ENCODE measurements around the gene SLC18A2. TPM values are rescaled to one million over a fixed set of nuclear protein-coding genes. Genes with fewer than 3 reads are reported as not detected.

The SLC18A2 gene
- total RNA-seq, 3 donors from 2014 or later (not counting 1 experiment from before 2014, with no cell fraction given), result 0.21 to 8.0 (median 0.36) TPM

- H3K27ac Mint-ChIP-seq, result no peak overlapping the region
- TF ChIP-seq CTCF (IDR thresholded peaks at IDR 0.05), result no peak
- WGBS (ENCODE audit: insufficient coverage), result 13% methylated on average over 22 of the region's 22 CpGs
- no peaks in the 10 kb centered on the region for H3K36me3 Mint-ChIP-seq
- Histone ChIP-seq H3K4me3 (ENCODE audit: low read length) (peak overlapping the region; percentile 44), H3K27me3 (ENCODE audit: control insufficient read depth, insufficient read depth, low read length) (peaks cover 14% of the 10 kb centered on the region), H3K27ac (ENCODE audit: low read length) (no peak overlapping the region), H3K9me3 (ENCODE audit: control insufficient read depth, insufficient read depth, low read length) (no peaks in the 10 kb centered on the region), H3K4me1 (ENCODE audit: control insufficient read depth, insufficient read depth, low read length) (peaks cover 14% of the 10 kb centered on the region), H3K36me3 (ENCODE audit: control insufficient read depth, insufficient read depth, low read length) (no peaks in the 10 kb centered on the region)
- peak overlapping the region; percentile 81 for H3K4me3 Mint-ChIP-seq
- intact Hi-C loops (cut with micrococcal nuclease), result loop anchor here (2.0 to 10.0 kb wide), 3 partner anchors 105 to 1024 kb away; no protein-coding TSS in a partner anchor
- H3K4me1 Mint-ChIP-seq, result peaks cover 0 to 13% of the 10 kb centered on the region in 2 donors
- H3K27me3 Mint-ChIP-seq (ENCODE audit: low read depth in 2 of 2), result peaks cover 24 to 25% of the 10 kb centered on the region in 2 donors
- DNase-seq (peak in 1 of 2 donors; percentile 36), ATAC-seq (peak; percentile 35 to 59 (median 39))
- no peaks in the 10 kb centered on the region for H3K9me3 Mint-ChIP-seq
These were observed 23.6 kb upstream of the SLC18A2 start for GRCh38 chr10:117217196-117217761.

GRCh38 chr10:117218654-117219053 lies 22.3 kb upstream of the SLC18A2 start:
- H3K9me3 ChIP-seq (ENCODE audit: control insufficient read depth, insufficient read depth, low read length), result no peaks in the 10 kb centered on the region
- H3K36me3 ChIP-seq (ENCODE audit: control insufficient read depth, insufficient read depth, low read length), result no peaks in the 10 kb centered on the region
- Mint-ChIP-seq H3K27ac (no peak overlapping the region), H3K36me3 (no peaks in the 10 kb centered on the region), H3K4me3 (no peak overlapping the region), H3K9me3 (no peaks in the 10 kb centered on the region), H3K27me3 (ENCODE audit: low read depth in 2 of 2) (peaks cover 19 to 24% of the 10 kb centered on the region in 2 donors), H3K4me1 (peaks cover 0 to 13% of the 10 kb centered on the region in 2 donors)
- peaks cover 14% of the 10 kb centered on the region for H3K4me1 ChIP-seq (ENCODE audit: control insufficient read depth, insufficient read depth, low read length)
- DNase-seq (no peak), ATAC-seq (no peak)
- no peak overlapping the region for H3K27ac ChIP-seq (ENCODE audit: low read length)
- no peak overlapping the region for H3K4me3 ChIP-seq (ENCODE audit: low read length)
- no peak for TF ChIP-seq CTCF (IDR thresholded peaks at IDR 0.05)
- 88% methylated on average over 8 of the region's 8 CpGs for WGBS (ENCODE audit: insufficient coverage)
- intact Hi-C loops (cut with micrococcal nuclease), result loop anchor here (5.0 to 10.0 kb wide), 2 partner anchors 104 to 226 kb away; no protein-coding TSS in a partner anchor
- peaks cover 13% of the 10 kb centered on the region for H3K27me3 ChIP-seq (ENCODE audit: control insufficient read depth, insufficient read depth, low read length)

GRCh38 chr10:117221156-117221711 lies 19.7 kb upstream of the SLC18A2 start:
- DNase-seq (no peak), ATAC-seq (no peak)
- Mint-ChIP-seq H3K27me3 (ENCODE audit: low read depth in 2 of 2) (peaks cover 8 to 10% of the 10 kb centered on the region in 2 donors), H3K36me3 (no peaks in the 10 kb centered on the region), H3K4me1 (peaks cover 0 to 13% of the 10 kb centered on the region in 2 donors), H3K4me3 (no peak overlapping the region), H3K27ac (no peak overlapping the region), H3K9me3 (no peaks in the 10 kb centered on the region)
- peaks cover 13% of the 10 kb centered on the region for H3K4me1 ChIP-seq (ENCODE audit: control insufficient read depth, insufficient read depth, low read length)
- intact Hi-C loops (cut with micrococcal nuclease), result no loop called here
- H3K27me3 ChIP-seq (ENCODE audit: control insufficient read depth, insufficient read depth, low read length), result peaks cover 9% of the 10 kb centered on the region
- no peaks in the 10 kb centered on the region for H3K36me3 ChIP-seq (ENCODE audit: control insufficient read depth, insufficient read depth, low read length)
- no peak overlapping the region for H3K4me3 ChIP-seq (ENCODE audit: low read length)
- no peak overlapping the region for H3K27ac ChIP-seq (ENCODE audit: low read length)
- H3K9me3 ChIP-seq (ENCODE audit: control insufficient read depth, insufficient read depth, low read length), result no peaks in the 10 kb centered on the region
- no peak for TF ChIP-seq CTCF (IDR thresholded peaks at IDR 0.05)
- 79% methylated on average over 10 of the region's 10 CpGs for WGBS (ENCODE audit: insufficient coverage)

All from natural killer cell (primary cell).